ENCODE measurements around the gene PDLIM1.

Gene PDLIM1

DNA sequence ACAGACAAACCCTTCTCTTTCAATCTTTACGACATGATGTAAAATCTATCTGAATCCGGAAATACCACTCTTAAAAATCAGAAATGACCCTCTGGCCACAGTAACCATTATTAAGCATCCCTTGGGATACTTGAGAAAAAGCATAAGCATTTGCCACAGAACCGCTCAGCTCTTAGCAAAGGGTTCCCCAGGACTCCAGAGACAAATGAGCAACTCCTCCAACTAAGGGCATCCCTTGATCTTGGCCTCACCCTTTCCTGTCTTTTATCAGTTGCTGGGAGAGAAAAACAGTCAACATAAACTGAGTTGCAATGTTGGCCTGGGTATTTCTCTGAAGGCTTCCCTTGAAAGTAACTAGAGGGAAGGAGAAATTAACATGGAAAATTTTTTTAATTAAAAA, 3.5 kb downstream of the PDLIM1 start:
- no peak for DNase-seq

DNA sequence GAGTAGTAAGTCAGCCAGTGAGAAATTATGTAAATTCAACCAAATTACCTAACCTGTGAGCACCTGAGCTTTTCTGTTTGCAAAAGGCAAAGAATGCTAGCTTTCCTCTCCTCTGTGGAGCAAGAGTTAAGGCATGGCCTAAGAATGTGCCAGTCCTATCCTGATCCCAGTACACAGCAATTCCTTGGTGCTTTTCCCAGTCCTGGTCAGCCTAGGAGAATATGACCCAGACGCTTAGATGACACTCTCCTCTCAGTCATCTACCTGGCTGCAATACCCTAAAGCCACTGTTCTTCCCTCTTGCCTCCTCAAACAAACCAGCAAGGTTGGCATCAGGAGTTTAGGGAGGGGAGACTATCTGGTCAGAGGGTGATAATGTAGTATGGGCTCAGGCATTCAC, 4.1 kb downstream of the PDLIM1 start:
- DNase-seq: no peak

DNA sequence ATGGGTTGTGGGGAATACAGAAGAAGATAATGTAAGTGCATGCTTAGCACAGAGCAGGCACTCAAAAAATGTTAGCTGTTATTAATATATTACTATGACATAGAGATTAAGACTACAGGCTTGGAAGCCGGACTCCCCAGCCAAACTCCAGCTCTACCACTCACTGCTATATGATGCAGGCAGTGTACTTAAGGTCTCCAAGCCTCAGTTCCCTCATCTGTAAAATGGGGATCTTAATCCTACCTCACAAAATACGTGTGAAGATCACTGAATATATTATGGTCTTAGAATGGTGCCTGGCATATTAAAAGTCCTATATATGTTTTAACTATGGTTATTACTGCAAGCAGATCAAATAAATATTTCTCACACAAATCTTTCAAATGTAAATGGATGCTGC, 5.2 kb downstream of the PDLIM1 start:
- DNase-seq: no peak

DNA sequence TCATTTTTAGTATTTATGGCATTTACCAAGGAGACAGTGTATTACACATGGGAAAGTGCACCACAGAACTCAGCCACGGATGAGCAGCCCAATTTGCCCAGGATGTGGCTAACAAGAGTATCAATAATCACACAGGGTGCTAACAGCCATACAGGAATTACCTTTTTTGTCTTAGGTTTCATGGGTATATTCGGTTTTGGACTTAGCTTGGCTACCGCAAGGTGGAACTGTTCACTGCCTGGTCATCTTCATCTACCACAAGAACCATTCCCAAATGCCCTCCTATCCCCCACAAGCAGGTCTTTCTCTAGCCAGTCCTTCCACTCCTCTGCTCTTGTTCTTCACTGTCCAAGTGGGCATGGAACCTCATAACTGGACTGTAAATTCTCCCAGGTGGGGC, 6.0 kb downstream of the PDLIM1 start:
- DNase-seq: no peak

DNA sequence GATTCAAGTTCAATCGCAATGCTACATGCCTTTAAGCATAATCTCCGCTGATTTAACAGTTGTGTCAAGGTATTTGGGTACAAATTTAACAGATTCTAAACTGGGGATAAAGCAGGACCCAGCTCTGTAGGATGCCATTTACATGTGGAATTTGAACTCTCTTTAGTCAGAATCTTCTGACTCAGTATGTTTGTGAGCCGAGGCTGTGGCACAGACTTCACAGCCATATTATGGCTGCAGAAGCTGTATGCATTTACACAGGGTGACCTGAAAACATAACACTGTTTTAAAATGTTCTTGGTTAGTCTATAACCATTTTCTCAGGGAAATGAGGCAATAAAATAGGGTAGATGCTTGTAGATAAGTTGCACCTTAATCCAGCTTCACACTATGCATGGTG, 8.7 kb downstream of the PDLIM1 start:
- DNase-seq: no peak

DNA sequence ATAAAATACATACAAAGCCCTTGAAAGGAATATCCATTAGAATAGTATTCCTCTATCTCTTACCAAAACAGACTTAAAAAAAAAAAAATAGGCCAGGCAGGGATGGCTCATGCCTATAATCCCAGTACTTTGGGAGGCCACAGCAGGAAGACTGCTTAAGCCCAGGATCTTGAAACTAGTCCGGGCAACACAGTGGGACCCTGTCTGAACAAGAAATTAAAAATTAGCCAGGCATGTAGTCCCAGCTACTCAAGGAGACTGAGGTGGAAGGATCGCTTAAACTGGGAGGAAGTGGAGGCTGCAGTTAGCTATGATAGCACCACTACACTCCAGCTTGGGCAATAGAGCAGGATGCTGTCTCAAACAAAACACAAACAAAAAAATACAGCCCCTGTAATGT, 9.6 kb downstream of the PDLIM1 start:
- DNase-seq: no peak

DNA sequence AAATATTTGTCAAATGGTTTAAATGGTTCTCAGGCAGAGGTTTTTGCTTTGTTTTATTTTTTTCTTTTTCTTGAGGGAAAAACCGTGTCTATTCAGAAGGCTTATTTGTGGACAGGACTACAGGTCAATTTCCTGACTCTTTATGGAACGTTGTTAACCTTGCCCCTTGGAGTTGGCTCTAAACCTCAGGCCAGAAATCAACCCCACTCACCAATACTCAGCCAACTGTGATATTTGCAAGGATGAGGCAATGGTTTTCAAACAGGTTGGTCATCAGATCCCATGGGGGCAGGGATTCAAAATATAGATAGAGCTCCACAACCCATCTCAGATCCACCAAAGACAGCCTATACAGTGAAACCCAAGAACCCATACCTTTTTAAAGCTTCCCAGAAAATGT, 10.2 kb downstream of the PDLIM1 start:
- no peak for DNase-seq

DNA sequence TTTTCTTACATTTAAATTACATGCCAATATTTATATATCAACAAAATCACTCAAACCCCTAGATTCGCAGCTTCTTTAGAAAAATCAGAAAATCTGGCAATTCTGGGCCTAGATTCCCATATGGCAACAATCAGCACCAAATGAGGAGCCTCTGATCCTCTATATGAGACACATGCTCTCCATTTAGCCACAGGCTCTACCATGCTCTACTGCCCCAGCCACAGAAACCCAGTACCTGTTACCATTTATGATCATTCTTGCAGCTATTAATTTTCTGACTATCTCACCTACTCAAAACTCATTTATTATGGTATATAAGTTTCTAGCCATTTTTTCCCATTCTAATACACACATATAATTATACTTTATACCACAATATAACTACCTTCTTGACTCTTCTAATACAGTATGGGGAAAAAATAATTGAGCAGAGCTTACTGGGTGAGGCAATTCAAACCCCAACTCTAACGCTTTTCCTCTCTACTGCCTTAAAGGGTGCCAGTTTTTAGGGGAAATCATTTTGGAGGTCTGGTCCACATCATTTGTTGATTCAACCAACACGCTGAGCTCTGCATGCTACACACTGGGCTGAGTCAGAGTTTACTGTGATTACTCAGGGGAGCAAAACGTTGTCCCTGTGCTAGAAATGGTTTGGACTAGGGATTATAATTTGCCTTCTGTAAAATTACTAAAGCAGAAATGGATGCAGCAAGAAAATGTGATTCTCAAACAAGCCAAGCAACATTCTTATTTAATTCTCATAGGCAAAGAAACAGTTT, 11.6 kb downstream of the PDLIM1 start:
- no peak for DNase-seq

DNA sequence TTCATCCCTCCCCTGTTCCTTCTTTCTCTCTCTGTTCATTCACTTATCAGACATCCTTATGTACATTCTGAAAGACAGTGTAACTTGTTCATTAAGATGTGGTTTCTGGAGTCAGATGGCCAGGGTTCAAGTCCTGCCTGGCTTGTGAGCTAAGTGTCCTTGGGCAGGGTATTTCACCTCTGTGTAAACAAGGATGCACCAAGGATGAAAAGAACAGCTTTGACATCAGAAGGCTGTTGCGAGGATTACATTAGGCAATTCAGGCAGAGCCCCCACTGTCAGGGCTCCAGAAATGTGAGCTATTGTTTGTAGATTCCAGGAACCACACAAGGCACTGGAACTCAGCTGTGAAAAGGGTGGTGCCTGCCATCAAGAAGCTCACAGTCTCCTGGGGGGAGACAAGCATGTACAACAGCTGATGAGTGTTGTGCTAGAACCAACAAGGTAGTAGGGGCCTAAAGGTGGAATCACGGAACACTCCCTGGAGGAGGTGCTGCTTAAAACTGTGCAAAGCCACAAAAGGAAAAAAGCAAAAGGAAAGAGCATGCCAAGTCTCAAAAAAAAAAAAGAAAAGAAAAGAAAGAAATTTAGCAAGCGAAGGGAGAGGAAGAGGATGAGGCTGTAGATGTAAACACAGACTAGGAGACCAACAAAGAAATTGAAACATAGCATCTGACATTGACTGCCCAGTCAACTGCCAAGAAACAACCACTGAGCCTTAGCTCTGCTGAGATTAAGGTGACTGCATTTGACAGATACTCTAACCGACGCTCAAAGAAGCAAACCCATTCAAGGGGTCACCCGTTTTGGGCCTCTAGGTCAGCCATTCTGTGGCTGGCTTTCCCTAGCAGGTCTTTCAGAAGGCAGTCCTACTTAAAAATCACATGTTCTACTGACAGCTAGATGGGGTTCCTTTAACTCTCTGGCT, 12.5 kb downstream of the PDLIM1 start:
- DNase-seq: no peak

DNA sequence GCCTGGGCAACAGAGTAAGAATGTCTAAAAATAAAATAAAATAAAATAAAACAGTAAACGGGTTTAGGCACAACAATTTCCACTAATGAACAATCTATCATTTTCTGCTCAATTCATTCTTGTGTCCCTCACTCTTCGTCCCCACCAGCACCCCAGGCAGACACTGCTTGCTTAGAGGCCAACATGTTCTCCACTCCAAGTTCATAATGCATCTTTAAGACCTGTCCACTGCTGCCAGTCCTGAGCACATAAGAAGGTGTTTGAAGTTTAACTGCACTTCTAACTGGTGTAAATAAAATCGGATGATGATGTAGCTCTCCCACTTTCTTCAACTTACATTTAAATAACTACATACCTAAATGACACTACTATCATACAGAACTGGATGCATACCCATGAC, 13.2 kb downstream of the PDLIM1 start:
- DNase-seq: no peak

DNA sequence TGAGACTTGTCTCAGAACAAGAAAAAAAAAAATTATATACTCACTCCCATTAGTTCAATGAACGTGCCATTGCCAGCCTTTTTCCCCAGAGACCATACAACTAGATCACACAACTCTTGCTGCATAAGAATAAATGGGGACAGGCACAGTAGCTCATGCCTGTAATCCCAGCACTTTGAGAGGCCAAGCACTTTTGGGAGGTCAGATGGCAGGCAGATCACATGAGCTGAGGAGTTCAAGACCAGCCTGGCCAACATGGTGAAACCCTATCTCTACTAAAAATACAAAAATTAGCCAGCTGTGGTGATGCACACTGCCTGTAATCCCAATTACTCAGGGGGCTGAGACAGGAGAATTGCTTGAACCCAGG, 13.6 kb downstream of the PDLIM1 start:
- no peak for DNase-seq

DNA sequence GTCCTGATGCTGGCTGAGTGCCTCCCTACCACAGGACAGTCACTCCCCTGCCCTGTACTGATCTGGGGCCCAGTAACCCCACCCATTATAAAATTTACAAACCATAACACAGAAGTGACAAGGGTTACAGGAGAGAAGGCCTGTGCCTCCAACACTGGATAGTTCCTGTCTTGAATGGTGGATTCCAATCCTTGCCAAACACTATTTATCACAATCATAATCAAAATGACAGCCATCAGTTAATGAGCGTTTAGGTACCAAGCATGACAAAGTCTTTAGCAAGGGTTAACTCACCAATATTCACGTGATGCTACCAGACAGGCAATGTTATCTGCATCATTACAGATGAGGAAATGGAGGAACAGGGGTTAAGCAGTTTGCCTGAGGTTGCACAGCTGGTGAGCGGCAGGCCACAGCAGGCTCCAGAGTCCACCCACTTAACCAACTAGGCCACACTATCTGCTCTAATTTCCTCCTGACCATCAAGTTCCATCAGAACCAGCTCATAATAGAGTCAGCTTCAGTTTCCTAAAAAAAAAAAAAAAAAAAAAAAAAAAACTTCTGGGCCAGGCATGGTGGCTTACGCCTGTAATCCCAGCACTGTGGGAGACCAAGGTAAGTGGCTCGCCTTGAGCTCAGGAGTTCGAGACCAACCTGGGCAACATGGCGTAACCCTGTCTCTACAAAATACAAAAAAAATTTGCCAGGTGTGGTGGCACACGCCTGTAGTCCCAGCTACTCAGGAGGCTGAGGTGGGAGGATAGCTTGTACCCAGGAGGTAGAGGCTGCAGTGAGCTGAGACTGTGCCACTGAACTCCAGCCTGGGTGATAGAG, 14.2 kb downstream of the PDLIM1 start:
- no peak for DNase-seq

DNA sequence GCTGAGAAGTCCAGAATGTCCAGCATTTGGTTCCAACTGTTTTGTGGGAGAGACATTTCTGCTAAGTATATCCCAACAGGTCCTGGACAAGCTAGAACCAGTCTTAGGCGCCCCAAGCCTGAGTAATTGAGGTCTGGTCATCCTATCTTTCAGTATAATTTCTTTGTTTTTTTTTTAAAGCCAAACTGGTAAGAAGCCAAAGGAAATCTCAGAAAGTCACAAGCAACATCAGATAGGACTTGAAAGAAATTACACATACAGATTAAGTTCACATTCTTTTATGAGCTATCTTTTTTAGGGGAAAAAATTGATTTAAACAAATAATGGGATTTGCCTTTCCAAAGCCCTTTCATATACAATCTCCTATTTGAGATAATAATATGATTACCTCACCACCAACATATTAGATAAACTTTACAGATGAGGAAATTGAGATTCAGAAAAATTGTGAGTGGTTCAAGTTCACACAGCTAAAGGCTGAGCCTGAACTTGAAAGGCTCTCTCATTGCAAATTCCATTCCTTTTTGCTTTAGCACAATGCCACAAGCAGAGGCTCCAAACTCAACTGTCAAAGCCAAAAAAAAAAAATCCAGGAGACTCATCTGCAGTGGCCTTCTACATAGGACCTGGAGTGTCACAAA, 15.0 kb downstream of the PDLIM1 start:
- DNase-seq: no peak

DNA sequence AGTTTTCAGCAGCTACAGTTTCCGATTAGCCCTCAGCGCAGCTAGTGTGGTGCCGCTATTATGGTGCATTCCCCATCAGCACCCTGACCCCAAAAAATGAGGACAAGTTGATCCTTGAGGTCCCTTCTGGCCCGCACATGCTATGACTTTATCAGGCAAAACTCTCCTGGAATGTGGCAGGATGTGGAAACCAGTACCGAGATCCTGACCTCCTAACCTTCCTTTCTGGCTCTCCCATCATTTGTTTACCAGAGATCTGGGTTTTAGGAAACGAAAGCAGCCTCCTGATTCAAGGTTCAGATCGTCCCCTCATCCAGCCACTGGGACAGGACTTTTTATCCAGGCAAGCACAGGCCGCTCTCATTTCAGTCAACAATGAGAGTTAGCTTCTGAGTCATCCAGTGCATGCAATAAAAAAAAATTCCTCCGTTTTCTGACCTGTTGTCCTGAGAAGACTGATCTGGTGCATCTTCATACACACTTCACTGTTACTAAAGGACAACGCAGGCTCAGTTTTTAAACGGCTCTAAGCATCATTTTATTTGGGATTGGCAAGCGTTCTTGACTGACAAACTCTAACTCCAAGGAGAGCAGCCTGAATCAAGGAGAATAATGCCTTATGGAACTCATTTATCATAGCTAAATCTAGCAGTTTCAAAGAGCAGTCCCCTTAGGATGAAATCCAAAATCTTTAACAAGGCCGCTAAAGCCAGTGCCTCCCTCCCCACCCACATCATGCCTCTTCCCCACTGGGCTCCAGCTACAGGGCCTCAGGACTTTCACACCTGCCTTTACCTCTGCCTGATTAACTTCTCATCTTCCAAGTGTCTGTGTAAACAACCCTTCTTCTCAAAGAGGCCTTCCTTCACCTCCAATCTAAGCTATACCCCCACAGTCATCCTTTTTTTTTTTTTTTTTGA, 17.1 kb downstream of the PDLIM1 start:
- no peak for DNase-seq

DNA sequence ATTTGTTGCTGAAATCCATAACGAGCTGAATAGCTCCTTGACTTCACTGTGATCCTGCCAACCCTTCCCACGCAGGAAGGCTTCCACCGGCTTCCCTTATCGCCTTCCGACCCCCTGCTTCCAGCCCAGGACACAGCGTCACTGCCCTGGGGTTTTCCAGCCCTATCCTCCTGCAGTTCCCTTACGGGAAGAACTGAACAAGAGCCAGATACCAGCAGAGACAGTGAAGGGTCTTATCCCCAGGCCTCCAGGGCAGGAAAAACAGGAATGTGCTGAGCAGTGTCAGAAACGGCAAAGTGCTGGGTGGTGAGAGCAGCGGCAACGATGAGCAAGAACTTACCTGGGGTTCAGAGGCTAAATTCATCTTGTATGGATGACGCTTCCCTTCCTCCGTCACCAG, 22.4 kb downstream of the PDLIM1 start:
- no peak for DNase-seq

DNA sequence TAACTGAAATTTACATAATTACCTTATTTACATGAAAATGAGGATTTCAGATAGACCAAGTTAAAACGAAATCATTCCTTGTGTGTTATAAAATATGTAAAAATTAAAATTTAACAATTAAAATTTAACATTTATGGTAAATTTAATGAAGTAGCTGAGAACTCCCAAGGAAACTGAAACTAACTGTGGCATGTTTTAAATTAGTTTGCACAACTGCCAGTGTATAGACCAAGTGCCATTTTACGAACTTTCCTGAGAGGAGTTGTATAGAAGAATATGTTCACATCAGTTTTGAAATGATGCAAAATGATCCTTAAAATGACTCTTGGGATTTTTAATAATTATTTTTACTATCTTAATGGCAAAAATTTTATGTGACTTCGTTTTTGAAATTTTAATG, 23.6 kb downstream of the PDLIM1 start:
- no peak for DNase-seq

DNA sequence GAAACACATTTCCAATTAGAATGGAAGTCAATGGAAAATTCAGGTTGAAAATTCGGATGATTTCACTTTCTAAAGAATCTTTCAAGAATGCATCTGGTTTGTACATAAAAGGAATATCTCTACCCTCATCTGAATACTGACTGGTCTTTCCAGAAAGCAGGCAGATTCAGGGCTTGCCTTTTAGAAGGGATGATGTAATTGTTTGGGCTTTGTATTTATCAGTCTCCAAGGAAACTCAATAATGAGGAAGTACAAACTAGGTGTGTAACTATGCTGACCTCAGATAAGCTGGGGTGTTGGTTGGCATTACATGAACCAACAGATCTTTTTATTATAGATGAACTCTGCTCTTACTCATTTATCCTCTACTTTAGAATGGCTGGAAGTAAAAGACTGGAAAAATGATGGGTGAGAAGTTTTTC, 24.1 kb downstream of the PDLIM1 start:
- no peak for DNase-seq

DNA sequence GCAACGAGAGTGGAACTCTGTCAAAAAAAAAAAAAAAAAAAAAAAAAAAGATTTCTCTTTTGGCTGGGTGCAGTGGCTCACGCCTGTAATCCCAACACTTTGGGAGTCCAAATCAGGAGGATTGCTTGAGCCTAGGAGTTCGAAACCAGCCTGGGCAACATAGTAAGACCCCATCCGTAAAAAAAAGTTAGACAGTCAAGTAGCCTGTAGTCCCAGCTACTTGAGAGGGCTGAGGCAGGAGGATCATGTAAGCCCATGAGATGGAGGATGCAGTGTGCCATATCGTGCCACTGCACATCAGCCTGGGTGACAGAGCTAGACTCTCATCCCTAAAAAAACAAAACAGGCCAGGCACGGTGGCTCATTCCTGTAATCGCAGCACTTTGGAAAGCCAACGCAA, 25.2 kb downstream of the PDLIM1 start:
- no peak for DNase-seq

DNA sequence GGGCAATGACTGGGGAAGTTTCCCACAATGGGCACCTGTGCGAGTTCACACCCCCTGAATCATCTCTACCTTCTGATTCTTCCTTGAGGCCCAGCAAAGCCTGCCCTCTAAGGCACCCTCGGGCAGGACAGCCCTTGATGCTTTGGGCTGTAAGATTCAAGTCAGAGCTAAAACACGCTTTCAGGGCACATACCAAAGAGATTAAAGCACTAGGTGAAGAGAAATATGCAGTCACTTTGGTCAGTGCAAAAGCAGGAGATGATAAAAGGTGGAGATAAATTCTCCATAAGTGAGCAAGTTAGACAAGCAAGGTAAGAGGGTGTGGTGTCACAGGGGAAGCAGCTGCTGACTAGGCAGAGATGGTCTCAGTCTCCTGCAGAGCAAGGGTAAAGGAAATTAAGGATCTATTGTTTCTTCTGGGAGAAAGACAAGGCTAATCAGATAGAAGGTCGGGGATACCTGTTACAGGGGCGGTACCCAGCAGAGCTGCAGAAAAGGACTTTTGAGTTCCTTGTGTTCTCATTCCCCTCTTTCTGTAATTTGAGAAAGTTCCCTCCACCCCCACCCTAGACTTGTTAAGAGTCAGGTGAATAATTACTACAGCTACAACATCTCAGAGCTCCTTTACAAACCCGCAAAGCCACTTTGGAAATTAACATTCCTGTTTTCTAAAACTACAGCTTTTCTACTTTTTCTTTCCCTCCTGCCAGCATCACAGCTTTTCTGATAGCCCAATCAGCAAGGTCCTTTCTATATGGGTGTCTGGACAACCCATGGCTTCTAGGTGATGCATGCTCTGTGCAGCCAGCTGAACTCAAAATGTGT, 26.4 kb downstream of the PDLIM1 start:
- DNase-seq: no peak

DNA sequence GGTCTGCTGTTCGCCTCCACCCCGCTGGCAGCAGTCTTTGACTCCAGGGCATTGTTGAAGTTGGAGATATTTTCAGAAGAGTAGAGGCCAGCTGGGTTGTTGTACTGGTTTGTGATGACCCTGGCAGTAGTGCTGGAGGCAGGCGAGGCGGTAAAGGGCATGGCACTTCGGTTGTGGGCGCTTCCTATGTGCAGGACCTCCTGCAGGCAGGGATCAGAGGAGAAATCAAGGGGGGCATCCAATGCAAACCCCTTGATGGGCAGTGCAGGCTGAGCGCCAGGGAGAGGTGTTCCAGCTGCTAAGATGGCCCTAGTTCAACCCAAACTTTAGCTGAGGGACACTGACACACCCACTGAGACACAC, 27.0 kb downstream of the PDLIM1 start:
- DNase-seq: no peak

All from stimulated activated naive CD4-positive, alpha-beta T cell (primary cell).